GM21447 (cell line): Measurements from ENCODE around the gene RAPGEF5.

ENCODE experiments used
- ATAC-seq: cut with Tn5 transposase; IDR thresholded peaks from one replicate; pipeline ENCODE4 v1.9.1; 2021; ENCODE audit not compliant: unreplicated experiment

Gene RAPGEF5

GRCh38 chr7:22317632-22318031 lies 39.3 kb downstream of the RAPGEF5 start:
- ATAC-seq, result no peak

- no peak for ATAC-seq
Observed at GRCh38 chr7:22316914-22317313, 40.0 kb downstream of the RAPGEF5 start.

GRCh38 chr7:22307816-22308215 lies 49.1 kb downstream of the RAPGEF5 start:
- no peak for ATAC-seq

- ATAC-seq, result no peak
Observed at GRCh38 chr7:22305706-22306105, 51.2 kb downstream of the RAPGEF5 start.

GRCh38 chr7:22302951-22303423 lies 54.0 kb downstream of the RAPGEF5 start:
- no peak for ATAC-seq

GRCh38 chr7:22302193-22302592 lies 54.8 kb downstream of the RAPGEF5 start:
- no peak for ATAC-seq

GRCh38 chr7:22301790-22302189 lies 55.2 kb downstream of the RAPGEF5 start:
- ATAC-seq, result no peak

- ATAC-seq, result no peak
Observed at GRCh38 chr7:22300839-22301238, 56.1 kb downstream of the RAPGEF5 start.

GRCh38 chr7:22296916-22297315 lies 60.0 kb downstream of the RAPGEF5 start:
- no peak for ATAC-seq

- ATAC-seq, result no peak
Observed at GRCh38 chr7:22296265-22296566, 60.7 kb downstream of the RAPGEF5 start.

GRCh38 chr7:22295402-22296264 lies 61.3 kb downstream of the RAPGEF5 start:
- no peak for ATAC-seq

- no peak for ATAC-seq
Observed at GRCh38 chr7:22292531-22292930, 64.4 kb downstream of the RAPGEF5 start.

GRCh38 chr7:22291977-22292376 lies 65.0 kb downstream of the RAPGEF5 start:
- no peak for ATAC-seq

- ATAC-seq, result no peak
Observed at GRCh38 chr7:22288202-22288601, 68.8 kb downstream of the RAPGEF5 start.

GRCh38 chr7:22287412-22287811 lies 69.5 kb downstream of the RAPGEF5 start:
- ATAC-seq, result no peak

GRCh38 chr7:22286436-22286835 lies 70.5 kb downstream of the RAPGEF5 start:
- no peak for ATAC-seq

GRCh38 chr7:22281481-22281880 lies 75.5 kb downstream of the RAPGEF5 start:
- ATAC-seq, result no peak

GRCh38 chr7:22280031-22280430 lies 76.9 kb downstream of the RAPGEF5 start:
- ATAC-seq, result no peak

GRCh38 chr7:22278660-22279059 lies 78.3 kb downstream of the RAPGEF5 start:
- no peak for ATAC-seq

- ATAC-seq, result no peak
Observed at GRCh38 chr7:22277375-22277774, 79.6 kb downstream of the RAPGEF5 start.

- ATAC-seq, result no peak
Observed at GRCh38 chr7:22275661-22276060, 81.3 kb downstream of the RAPGEF5 start.

- ATAC-seq, result no peak
Observed at GRCh38 chr7:22271311-22271710, 85.6 kb downstream of the RAPGEF5 start.

- no peak for ATAC-seq
Observed at GRCh38 chr7:22270371-22270770, 86.6 kb downstream of the RAPGEF5 start.
